ENCODE measurements around the gene MAZ.
"Not testable (repeated sequence)": the region's sequence is repeated elsewhere in the genome, so short reads cannot be mapped to it uniquely, and the experiment has no call there.

Gene MAZ

DNA sequence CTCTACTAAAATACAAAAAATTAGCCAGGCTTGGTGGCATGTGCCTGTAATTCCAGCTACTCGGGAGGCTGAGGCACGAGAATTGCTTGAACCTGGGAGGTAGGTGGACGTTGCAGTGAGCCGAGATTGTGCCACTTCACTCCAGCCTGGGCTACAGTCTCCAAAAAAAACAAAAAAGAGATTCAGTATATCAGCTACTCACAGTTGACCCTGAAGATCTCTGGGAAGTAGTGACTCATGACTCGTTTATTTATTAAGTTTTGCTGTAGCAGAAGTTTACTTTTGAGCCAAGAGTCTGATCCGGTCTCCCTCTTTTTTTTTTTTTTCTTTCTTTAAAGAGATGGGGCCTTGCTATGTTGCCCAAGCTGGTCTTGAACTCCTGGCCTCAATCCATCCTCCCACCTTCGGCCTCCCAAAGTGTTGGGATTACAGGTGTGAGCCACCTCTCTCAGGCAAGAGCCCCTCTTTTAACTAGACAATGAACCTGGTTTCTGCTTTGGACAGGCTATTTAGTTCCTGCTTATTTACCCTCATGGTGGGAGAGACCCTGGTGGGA, 18.3 kb downstream of the MAZ start:
- Histone ChIP-seq H3K36me3 (ENCODE audit: control insufficient read depth, insufficient read depth, low read length) (peaks cover 2% of the 10 kb centered on the region), H3K4me3 (replicated peaks; ENCODE audit: low read depth, low read length) (no peak overlapping the region), H3K27me3 (replicated peaks; ENCODE audit: control insufficient read depth, insufficient read depth, low read length) (no peaks in the 10 kb centered on the region)
- no peak for TF ChIP-seq CTCF (IDR thresholded peaks at IDR 0.05; ENCODE audit: insufficient read depth, low read length, poor library complexity, severe bottlenecking)
- DNase-seq (ENCODE audit: extremely low read depth, insufficient read length), result no peak

DNA sequence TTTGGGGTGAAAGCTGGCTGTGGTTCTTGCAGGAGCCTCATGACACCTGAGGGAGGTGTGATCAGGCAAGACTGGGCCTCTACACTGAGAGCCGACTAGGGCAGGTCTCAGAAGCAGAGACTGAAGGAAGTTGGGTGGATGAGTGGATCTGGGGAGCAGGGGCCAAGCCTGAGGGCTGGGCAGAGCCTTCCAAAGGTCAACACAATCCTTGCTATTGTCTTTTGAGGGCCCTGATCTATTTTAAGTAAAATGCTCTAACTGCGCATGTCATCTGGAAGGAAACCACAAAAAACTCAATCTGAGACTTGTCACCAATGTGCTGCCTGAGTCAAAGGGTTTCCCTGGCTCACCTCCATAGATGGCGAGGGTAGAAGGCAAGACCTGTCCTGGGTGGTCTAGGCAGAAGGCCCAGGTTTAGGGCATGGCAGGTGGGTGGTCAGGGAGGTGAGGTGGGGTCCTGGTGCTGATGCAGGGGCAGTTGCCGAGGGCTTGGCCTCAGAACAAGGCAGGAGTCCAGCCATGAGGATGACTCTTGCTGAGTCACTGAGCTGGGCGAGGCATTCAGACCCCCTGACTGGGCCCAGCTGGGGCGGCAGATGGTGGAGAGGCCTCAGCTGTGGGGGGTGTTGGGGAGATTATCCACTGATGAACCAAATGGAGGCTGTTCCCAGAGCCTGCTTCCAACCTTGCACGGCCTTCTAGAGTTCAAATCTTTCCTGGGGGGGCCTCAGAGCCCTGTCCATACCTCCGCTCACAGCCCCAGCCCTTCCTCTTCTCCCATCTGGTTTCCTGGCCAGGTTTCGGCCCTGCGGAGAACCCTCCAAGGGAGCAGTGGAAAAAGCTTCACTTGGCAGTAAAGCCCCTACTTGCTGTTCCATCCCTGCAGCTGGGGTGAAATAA, 19.1 kb downstream of the MAZ start:
- Histone ChIP-seq H3K36me3 (ENCODE audit: control insufficient read depth, insufficient read depth, low read length) (peaks cover 4% of the 10 kb centered on the region), H3K4me3 (replicated peaks; ENCODE audit: low read depth, low read length) (no peak overlapping the region), H3K27me3 (replicated peaks; ENCODE audit: control insufficient read depth, insufficient read depth, low read length) (no peaks in the 10 kb centered on the region)
- peak; percentile 54 for DNase-seq (ENCODE audit: extremely low read depth, insufficient read length)
- TF ChIP-seq CTCF (IDR thresholded peaks at IDR 0.05; ENCODE audit: insufficient read depth, low read length, poor library complexity, severe bottlenecking), result no peak

DNA sequence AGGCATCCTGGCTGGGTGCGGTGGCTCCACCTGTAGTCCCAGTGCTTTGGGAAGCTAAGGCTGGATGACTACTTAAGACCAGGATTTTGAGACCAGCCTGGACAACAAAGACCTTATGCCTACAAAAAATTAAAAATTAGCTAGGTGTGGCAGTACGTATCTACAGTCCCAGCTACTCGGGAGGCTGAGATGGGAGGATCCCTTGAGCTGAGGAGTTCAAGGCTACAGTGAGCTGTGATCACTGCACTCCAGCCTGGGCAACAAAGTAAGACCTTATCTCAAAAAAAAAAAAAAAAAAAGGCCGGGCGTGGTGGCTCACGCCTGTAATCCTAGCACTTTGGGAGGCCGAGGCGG, 20.0 kb downstream of the MAZ start:
- no peak for DNase-seq (ENCODE audit: extremely low read depth, insufficient read length)
- no peak for TF ChIP-seq CTCF (IDR thresholded peaks at IDR 0.05; ENCODE audit: insufficient read depth, low read length, poor library complexity, severe bottlenecking)
- Histone ChIP-seq H3K36me3 (ENCODE audit: control insufficient read depth, insufficient read depth, low read length) (peaks cover 8% of the 10 kb centered on the region), H3K4me3 (replicated peaks; ENCODE audit: low read depth, low read length) (no peak overlapping the region), H3K27me3 (replicated peaks; ENCODE audit: control insufficient read depth, insufficient read depth, low read length) (no peaks in the 10 kb centered on the region)

DNA sequence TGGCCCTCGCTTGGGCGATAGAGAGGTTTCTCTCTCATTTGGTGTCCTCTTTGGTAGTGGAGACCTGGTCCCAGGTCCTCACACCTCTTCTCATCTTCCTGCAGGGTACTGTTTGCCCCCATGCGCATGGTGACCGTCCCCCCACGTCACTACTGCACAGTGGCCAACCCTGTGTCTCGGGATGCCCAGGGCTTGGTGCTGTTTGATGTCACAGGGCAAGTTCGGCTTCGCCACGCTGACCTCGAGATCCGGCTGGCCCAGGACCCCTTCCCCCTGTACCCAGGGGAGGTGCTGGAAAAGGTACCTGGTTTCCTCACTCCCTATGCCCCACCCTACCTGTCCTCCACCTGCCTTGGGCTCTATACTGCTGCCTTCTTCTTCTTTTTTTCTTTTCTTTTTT, 24.4 kb downstream of the MAZ start:
- H3K27me3 ChIP-seq (replicated peaks; ENCODE audit: control insufficient read depth, insufficient read depth, low read length), result no peaks in the 10 kb centered on the region
- DNase-seq (ENCODE audit: extremely low read depth, insufficient read length), result no peak
- no peak overlapping the region for H3K4me3 ChIP-seq (replicated peaks; ENCODE audit: low read depth, low read length)
- H3K36me3 ChIP-seq (ENCODE audit: control insufficient read depth, insufficient read depth, low read length), result peaks cover 24% of the 10 kb centered on the region
- TF ChIP-seq CTCF (IDR thresholded peaks at IDR 0.05; ENCODE audit: insufficient read depth, low read length, poor library complexity, severe bottlenecking), result no peak

- DNase-seq (ENCODE audit: extremely low read depth, insufficient read length), result no peak
- peaks cover 24% of the 10 kb centered on the region for H3K36me3 ChIP-seq (ENCODE audit: control insufficient read depth, insufficient read depth, low read length)
- TF ChIP-seq CTCF (IDR thresholded peaks at IDR 0.05; ENCODE audit: insufficient read depth, low read length, poor library complexity, severe bottlenecking), result no peak
- no peak overlapping the region for H3K4me3 ChIP-seq (replicated peaks; ENCODE audit: low read depth, low read length)
- no peaks in the 10 kb centered on the region for H3K27me3 ChIP-seq (replicated peaks; ENCODE audit: control insufficient read depth, insufficient read depth, low read length)
These were observed 25.2 kb downstream of the MAZ start for GRCh38 chr16:29831490-29831889.

- H3K27me3 ChIP-seq (replicated peaks; ENCODE audit: control insufficient read depth, insufficient read depth, low read length), result not testable (repeated sequence)
These were observed 26.9 kb downstream of the MAZ start for GRCh38 chr16:29833219-29833618.

More at GRCh38 chr16:29833219-29833618, 26.9 kb downstream of the MAZ start:
- H3K36me3 ChIP-seq (ENCODE audit: control insufficient read depth, insufficient read depth, low read length), result peaks cover 28% of the 10 kb centered on the region
- H3K4me3 ChIP-seq (replicated peaks; ENCODE audit: low read depth, low read length); DNase-seq (ENCODE audit: extremely low read depth, insufficient read length): not testable (repeated sequence)

Data from GM06990 (cell line).